Stomach (tissue), 9 donors: ENCODE measurements around the gene SDF2L1. TPM values are rescaled to one million over a fixed set of nuclear protein-coding genes. Genes with fewer than 3 reads are reported as not detected.

Experiments used
- DNase-seq, 2 donors: peaks; one replicate each; pipeline versions ENCODE4 v3.0.0 to v3.0.0-alpha.2; 2013 to 2019
- H3K27ac ChIP-seq, 5 donors: fragments of 200-600 bp in 4 of 5; sonication (generic) in 4 of 5; one replicate each; pipeline ENCODE4 v1.5.1; 2013 to 2019; ENCODE audit warnings: mild to moderate bottlenecking in 1 of 5, moderate library complexity in 1 of 5
- H3K27me3 ChIP-seq, 3 donors: fragments of 200-600 bp; sonication (generic); one replicate each; pipeline ENCODE4 v1.5.1; 2017 to 2019; ENCODE audit warnings: mixed run types in 1 of 3
- H3K36me3 ChIP-seq, 4 donors: fragments of 200-600 bp; sonication (generic); 1 replicate in 3 of 4; 2 replicates in 1 of 4; pipeline ENCODE4 v1.5.1; 2016 to 2019
- H3K4me1 ChIP-seq, 4 donors: fragments of 200-600 bp; sonication (generic); one replicate each; pipeline ENCODE4 v1.5.1; 2016 to 2019
- H3K4me3 ChIP-seq, 4 donors: fragments of 200-600 bp; sonication (generic) in 3 of 4; one replicate each; pipeline ENCODE4 v1.5.1; 2016 to 2019; ENCODE audit warnings: mild to moderate bottlenecking in 1 of 4
- H3K9me3 ChIP-seq, 4 donors: fragments of 200-600 bp; sonication (generic); one replicate each; pipeline ENCODE4 v1.5.1; 2016 to 2019
- EP300 ChIP-seq: sonication (generic); formaldehyde crosslinking; IDR thresholded peaks from one replicate; pipeline ENCODE4 v1.6.1; 2017; ENCODE audit warnings: antibody characterized with exemption
- POLR2A ChIP-seq, 4 donors: fragments of 450-650 bp; IDR thresholded peaks; one replicate each; pipeline ENCODE4 v1.6.1; 2016; ENCODE audit warnings: antibody characterized with exemption in 4 of 4, control low read depth in 2 of 4, mild to moderate bottlenecking in 1 of 4, moderate library complexity in 1 of 4
- POLR2AphosphoS5 ChIP-seq, 3 donors: sonication (generic); formaldehyde crosslinking; IDR thresholded peaks; one replicate each; pipeline ENCODE4 v1.6.1; 2016; ENCODE audit warnings: antibody characterized with exemption in 3 of 3
- WGBS, 5 donors: extraction: QIAGEN DNeasy Blood & Tissue Kit in 3 of 5; methylation state at CpG; one replicate each; pipeline versions ENCODE4 v1.1.5 to v1.1.7; 2013 to 2018; 5-methylcytosine and 5-hydroxymethylcytosine counted together
- intact Hi-C: fragments of 100-400 bp; cut with DNase I; formaldehyde crosslinking; loops from one replicate; pipeline ENCODE4 v1.15.1; 2023; ENCODE audit warnings: low total_unique reads
- polyA plus RNA-seq, 3 donors: library from polyadenylated mRNA; stranded (reverse); fragments of 200-250 nt; gene quantifications; one replicate each; pipeline ENCODE4 v1.2.3, GENCODE V29; 2013
- total RNA-seq, 5 donors: library from RNA; depleted of rRNA; stranded (reverse); fragments of >200 nt; gene quantifications; one replicate each; pipeline versions ENCODE4 v1.1.0 to v1.2.3, GENCODE V29; 2014 to 2016
- TF ChIP-seq, protein P1 (sequence below), 7 experiments: fragments of 450-650 bp in 4 of 7; fragments of 200-600 bp in 3 of 7; sonication (generic) in 3 of 7; IDR thresholded peaks; one replicate each; pipeline ENCODE4 v1.5.1; 2016 to 2019; ENCODE audit warnings: antibody characterized with exemption in 7 of 7, control low read depth in 2 of 7, mild to moderate bottlenecking in 1 of 7
- donor health status: healthy with polysubstance abuse.
- donor health status: Bipolar disorder and iron deficiency.
- donor health status: healthy.

The SDF2L1 gene
- total and polyA plus RNA-seq, 8 donors = 4.0 to 101 (median 36.4) TPM; not detected in 1

DNA sequence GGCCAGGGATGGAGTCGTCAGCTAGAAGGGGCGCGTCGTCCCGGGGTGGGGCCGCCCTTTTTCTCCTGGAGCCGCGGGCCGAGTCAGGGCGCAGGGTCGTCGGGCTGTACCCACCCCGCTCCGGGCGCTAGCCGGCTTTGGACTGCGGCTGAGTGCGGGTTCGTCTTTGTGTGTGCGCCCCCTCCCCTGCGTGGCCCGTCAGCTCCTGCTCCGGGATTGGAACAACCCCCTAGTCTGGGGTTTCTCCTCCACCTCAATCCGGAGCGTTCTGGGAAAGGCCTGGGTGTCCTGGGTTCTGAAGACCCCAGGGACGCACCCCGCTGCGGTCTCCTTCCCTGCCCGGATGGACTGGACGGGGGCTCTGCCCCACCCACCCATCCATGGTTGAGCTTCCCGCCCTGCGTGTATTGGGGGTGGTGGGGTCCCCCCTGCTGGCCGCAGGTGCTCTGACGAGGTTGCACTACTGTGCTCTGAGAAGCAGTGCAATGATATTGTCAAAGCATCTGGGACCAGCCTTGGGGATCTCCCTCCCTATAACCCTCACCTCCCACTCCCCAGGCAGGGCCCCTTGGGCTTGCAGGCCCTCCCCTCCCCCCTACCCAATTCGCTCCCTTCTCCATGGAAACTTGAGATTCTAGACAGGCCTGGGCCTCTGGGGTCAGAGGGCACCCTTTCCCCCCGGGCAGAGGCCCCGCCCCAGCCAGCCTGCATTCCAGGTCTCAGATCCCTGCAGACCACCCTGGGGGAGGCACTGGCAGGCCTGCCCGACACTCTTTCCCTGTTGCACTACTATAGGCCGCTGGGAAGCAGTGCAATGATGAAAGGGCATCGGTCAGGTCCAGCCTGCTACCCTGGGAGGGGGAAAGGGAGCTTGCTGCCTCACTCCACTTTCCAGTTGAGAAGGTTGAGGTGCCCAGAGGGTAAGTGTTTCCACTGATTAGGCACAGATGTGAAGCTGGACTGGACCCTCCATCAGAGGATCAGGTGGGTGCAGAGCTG is 10.7 kb downstream of the SDF2L1 start:
- Histone ChIP-seq H3K36me3 (peaks cover 0 to 19% (median 12%) of the 10 kb centered on the region in 4 donors), H3K9me3 (no peaks in the 10 kb centered on the region), H3K4me1 (peaks cover 15 to 40% (median 34%) of the 10 kb centered on the region in 4 donors), H3K27ac (peak overlapping the region in 4 of 5 donors; percentile 31 to 54 (median 46)), H3K27me3 (peaks cover 0 to 12% (median 0%) of the 10 kb centered on the region in 3 donors), H3K4me3 (peak overlapping the region; percentile 48 to 75 (median 59))
- 25 to 27% (median 27%) methylated on average over 26 to 40 of the region's 40 CpGs for WGBS, 5 donors
- TF ChIP-seq, protein P1, sequence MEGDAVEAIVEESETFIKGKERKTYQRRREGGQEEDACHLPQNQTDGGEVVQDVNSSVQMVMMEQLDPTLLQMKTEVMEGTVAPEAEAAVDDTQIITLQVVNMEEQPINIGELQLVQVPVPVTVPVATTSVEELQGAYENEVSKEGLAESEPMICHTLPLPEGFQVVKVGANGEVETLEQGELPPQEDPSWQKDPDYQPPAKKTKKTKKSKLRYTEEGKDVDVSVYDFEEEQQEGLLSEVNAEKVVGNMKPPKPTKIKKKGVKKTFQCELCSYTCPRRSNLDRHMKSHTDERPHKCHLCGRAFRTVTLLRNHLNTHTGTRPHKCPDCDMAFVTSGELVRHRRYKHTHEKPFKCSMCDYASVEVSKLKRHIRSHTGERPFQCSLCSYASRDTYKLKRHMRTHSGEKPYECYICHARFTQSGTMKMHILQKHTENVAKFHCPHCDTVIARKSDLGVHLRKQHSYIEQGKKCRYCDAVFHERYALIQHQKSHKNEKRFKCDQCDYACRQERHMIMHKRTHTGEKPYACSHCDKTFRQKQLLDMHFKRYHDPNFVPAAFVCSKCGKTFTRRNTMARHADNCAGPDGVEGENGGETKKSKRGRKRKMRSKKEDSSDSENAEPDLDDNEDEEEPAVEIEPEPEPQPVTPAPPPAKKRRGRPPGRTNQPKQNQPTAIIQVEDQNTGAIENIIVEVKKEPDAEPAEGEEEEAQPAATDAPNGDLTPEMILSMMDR (IDR thresholded peaks at IDR 0.05) = no peak
- TF ChIP-seq POLR2AphosphoS5 (IDR thresholded peaks at IDR 0.05) (no peak), POLR2A (IDR thresholded peaks at IDR 0.05) (no peak), EP300 (no peak)
- intact Hi-C loops = no loop called here
- DNase-seq = no peak

DNA sequence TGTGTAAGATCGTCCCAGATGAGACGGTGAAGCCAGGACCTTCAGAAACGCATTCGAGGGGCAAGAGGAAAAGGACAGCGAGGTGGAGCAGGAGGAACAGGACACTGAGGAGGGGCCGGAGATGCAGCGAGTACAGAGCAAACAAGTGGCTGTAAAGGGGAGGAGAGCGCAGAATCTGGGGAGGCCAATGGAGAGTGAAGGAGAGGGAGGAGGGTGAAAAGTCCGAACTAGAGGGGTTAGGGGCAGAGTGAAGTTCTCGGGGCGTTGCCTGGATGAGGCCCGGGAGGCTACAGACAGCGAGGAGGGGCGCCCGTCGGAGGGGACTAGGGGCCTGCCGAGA is 14.9 kb downstream of the SDF2L1 start:
- peaks cover 7 to 31% (median 27%) of the 10 kb centered on the region in 4 donors for H3K4me1 ChIP-seq
- intact Hi-C loops = no loop called here
- 24 to 34% (median 29%) methylated on average over 17 of the region's 17 CpGs for WGBS, 5 donors
- no peak for DNase-seq
- peaks cover 0 to 18% (median 0%) of the 10 kb centered on the region in 3 donors for H3K27me3 ChIP-seq
- H3K27ac ChIP-seq = peak overlapping the region in 2 of 5 donors; percentile 26 to 46
- TF ChIP-seq POLR2AphosphoS5 (IDR thresholded peaks at IDR 0.05) (no peak), POLR2A (IDR thresholded peaks at IDR 0.05) (no peak)
- TF ChIP-seq, protein P1 (IDR thresholded peaks at IDR 0.05) = no peak
- H3K4me3 ChIP-seq = peak overlapping the region; percentile 53 to 75 (median 68)
- H3K9me3 ChIP-seq = no peaks in the 10 kb centered on the region
- no peaks in the 10 kb centered on the region for H3K36me3 ChIP-seq

DNA sequence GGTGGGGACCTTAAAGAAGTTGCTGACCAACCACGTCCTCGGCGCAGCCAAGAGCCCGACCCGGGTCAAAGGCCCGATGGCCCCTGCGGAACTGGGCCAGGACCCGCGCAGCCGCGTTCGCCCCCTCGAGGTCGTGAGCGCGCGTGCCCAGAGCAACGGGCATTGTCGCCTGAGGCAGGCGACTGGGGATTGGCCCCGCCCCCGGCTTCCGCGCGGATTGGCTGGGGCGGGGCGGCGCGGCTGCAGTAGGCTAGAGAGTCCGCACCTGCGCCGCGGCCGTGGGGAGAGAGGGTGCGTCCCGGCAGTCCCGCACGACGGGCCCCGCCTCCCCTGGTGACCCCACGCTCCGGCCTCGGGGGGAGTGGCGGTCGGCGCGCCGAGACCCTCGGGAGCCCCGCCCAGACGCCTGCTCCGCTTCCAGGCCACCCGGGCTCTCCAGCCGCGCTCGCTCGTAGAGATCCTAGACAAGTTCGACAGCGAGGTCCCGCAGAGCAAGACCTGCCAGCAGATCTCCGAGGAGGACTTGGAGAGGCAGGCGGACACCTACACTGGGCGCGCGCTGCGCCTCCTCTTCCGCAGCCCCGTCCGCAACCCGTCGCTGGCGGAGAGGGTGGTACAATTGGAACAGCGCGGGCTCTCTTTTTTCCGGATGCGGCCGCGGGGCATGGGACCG is 15.4 kb downstream of the SDF2L1 start:
- WGBS, 5 donors = 0 to 2% (median 1%) methylated on average over 4 to 79 of the region's 79 CpGs
- peak; percentile 86 to 92 for DNase-seq
- no peak for TF ChIP-seq POLR2A (IDR thresholded peaks at IDR 0.05)
- TF ChIP-seq, protein P1 (IDR thresholded peaks at IDR 0.05) = peak in 1 of 7 experiments; percentile 14

DNA sequence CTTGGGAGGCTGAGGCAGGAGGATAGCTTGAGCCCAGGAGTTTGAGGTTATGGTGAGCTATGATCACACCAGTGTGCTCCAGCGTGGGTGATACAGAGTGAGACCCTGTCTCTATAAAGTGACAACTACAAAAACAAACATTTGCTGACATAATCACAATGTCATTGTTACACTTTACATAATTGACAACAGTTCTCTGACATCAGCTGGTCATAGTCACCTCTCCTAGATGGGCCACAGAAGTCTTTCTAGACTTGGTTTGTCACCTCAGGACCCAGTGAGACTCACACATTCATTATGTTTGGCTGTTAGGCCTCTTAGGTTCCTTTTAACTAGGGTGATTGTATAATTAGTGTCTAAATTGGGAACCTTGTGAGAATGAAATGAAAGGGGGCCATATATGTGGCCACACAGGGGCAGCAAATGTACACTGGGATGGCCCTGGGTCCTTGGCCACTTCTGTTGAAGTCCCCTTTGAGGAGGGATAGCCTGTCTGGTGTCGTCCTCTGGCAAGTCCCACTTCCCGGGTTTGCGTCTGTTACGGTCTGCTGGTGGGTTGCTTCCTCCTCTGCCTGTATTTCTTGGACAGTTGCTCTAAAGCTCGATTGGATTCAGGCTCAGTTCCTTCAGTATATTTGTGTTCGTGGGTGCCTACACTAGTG is 17.9 kb downstream of the SDF2L1 start:
- Histone ChIP-seq H3K9me3 (no peaks in the 10 kb centered on the region), H3K27me3 (peaks cover 0 to 18% (median 0%) of the 10 kb centered on the region in 3 donors), H3K27ac (no peak overlapping the region), H3K4me3 (no peak overlapping the region), H3K36me3 (no peaks in the 10 kb centered on the region), H3K4me1 (peaks cover 0 to 20% (median 18%) of the 10 kb centered on the region in 4 donors)
- intact Hi-C loops = no loop called here
- TF ChIP-seq EP300 = no peak
- no peak for TF ChIP-seq POLR2AphosphoS5 (IDR thresholded peaks at IDR 0.05)
- TF ChIP-seq POLR2A (IDR thresholded peaks at IDR 0.05) = no peak
- TF ChIP-seq, protein P1 (IDR thresholded peaks at IDR 0.05) = no peak
- WGBS, 5 donors = 77 to 87% (median 85%) methylated on average over 5 to 7 of the region's 7 CpGs
- no peak for DNase-seq

More for the DNA sequence above, 15.4 kb downstream of the SDF2L1 start:
- Histone ChIP-seq H3K27me3 (peaks cover 0 to 18% (median 0%) of the 10 kb centered on the region in 3 donors), H3K36me3 (no peaks in the 10 kb centered on the region), H3K4me1 (peaks cover 2 to 26% (median 22%) of the 10 kb centered on the region in 4 donors), H3K4me3 (peak overlapping the region; percentile 53 to 75 (median 68)), H3K9me3 (no peaks in the 10 kb centered on the region), H3K27ac (peak overlapping the region in 4 of 5 donors; percentile 26 to 53 (median 48))
- intact Hi-C loops = no loop called here
